Fibroblast of lung (primary cell): Measurements from ENCODE around the gene SPARC.

Source experiments
- EZH2 ChIP-seq: IDR thresholded peaks from 2 replicates; pipeline ENCODE4 v1.5.1; 2012; ENCODE audit warnings: low read length, control low read depth, mild to moderate bottlenecking; ENCODE audit errors: missing control alignments
- TF ChIP-seq, protein P1 (sequence below), 2 donors: IDR thresholded peaks in 1 of 2; conservative IDR thresholded peaks in 1 of 2; 1 replicate in 1 of 2; 2 replicates in 1 of 2; pipeline ENCODE4 v1.5.1; 2011 to 2012; ENCODE audit warnings: low read length in 2 of 2, control low read depth in 1 of 2, inconsistent platforms in 1 of 2, low read depth in 1 of 2, mild to moderate bottlenecking in 1 of 2

DNA sequence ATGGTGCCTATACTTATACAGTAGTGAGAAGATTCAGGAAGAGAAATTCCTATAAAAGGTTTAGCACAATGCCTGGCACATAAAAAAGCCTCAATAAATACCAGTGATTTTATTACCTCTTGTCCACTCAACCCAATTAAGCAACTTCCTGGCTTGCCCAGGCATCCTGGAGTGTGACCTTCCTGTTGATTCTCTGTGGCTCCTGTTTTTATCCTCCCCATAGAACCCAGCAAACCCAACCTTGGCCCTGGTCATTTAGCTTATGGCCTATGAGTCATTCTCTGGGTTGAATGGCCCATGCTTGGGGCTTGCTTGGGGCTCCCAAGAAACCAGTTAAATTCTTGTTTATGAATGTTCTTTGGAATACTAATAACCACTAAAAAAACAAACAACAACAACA lies 21.4 kb upstream of the SPARC start:
- TF ChIP-seq, protein P1, sequence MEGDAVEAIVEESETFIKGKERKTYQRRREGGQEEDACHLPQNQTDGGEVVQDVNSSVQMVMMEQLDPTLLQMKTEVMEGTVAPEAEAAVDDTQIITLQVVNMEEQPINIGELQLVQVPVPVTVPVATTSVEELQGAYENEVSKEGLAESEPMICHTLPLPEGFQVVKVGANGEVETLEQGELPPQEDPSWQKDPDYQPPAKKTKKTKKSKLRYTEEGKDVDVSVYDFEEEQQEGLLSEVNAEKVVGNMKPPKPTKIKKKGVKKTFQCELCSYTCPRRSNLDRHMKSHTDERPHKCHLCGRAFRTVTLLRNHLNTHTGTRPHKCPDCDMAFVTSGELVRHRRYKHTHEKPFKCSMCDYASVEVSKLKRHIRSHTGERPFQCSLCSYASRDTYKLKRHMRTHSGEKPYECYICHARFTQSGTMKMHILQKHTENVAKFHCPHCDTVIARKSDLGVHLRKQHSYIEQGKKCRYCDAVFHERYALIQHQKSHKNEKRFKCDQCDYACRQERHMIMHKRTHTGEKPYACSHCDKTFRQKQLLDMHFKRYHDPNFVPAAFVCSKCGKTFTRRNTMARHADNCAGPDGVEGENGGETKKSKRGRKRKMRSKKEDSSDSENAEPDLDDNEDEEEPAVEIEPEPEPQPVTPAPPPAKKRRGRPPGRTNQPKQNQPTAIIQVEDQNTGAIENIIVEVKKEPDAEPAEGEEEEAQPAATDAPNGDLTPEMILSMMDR (conservative IDR thresholded peaks at IDR 0.05 in 1 of 2, IDR thresholded peaks at IDR 0.05 in 1 of 2; ENCODE audit: low read depth in 1 of 2, low read length in 2 of 2): no peak
- no peak for TF ChIP-seq EZH2
